ENCODE data around the gene GALNTL6. TPM values are rescaled to one million over a fixed set of nuclear protein-coding genes. Genes with fewer than 3 reads are reported as not detected.

The GALNTL6 gene
- polyA plus RNA-seq, 1 donor (not counting 4 experiments of a cell fraction or from before 2014, with no cell fraction given) = not detected

GRCh38 chr4:172809319-172809718 lies 996.1 kb downstream of the GALNTL6 start:
- Histone ChIP-seq H4K20me1 (ENCODE audit: control insufficient read depth, extremely low read depth, insufficient read depth, low read length) (no peaks in the 10 kb centered on the region), H3K79me2 (ENCODE audit: control insufficient read depth, insufficient read depth, low read length) (no peaks in the 10 kb centered on the region), H3K9me3 (ENCODE audit: control insufficient read depth, low read depth, low read length) (no peaks in the 10 kb centered on the region), H3K9me1 (ENCODE audit: control insufficient read depth, extremely low read depth, insufficient read depth, low read length) (no peaks in the 10 kb centered on the region), H2AFZ (ENCODE audit: control insufficient read depth, low read length) (no peak overlapping the region), H3K4me1 (ENCODE audit: control insufficient read depth, extremely low read depth, insufficient read depth, low read length) (no peaks in the 10 kb centered on the region), H3K27ac (ENCODE audit: control insufficient read depth, insufficient read depth, low read length) (no peak overlapping the region), H3K27me3 (ENCODE audit: control insufficient read depth, extremely low read depth, insufficient read depth, low read length) (no peaks in the 10 kb centered on the region), H3K4me2 (ENCODE audit: control insufficient read depth, extremely low read depth, insufficient read depth, low read depth, low read length) (no peak overlapping the region), H3K4me3 (ENCODE audit: control insufficient read depth in 2 of 3, extremely low read depth in 1 of 3, insufficient read depth in 2 of 3, low read depth in 1 of 3, low read length in 3 of 3) (no peak overlapping the region), H3K36me3 (ENCODE audit: control insufficient read depth in 2 of 2, extremely low read depth in 1 of 2, insufficient read depth in 2 of 2, low read length in 2 of 2) (no peaks in the 10 kb centered on the region), H3K9ac (ENCODE audit: control insufficient read depth, extremely low read depth, insufficient read depth, low read length) (no peak overlapping the region)
- DNase-seq (ENCODE audit: low read depth, low spot score) (no peak), FAIRE-seq (no peak)
- TF ChIP-seq CTCF (optimal IDR thresholded peaks at IDR 0.05 in 1 of 3, IDR thresholded peaks at IDR 0.05 in 1 of 3, conservative IDR thresholded peaks at IDR 0.05 in 1 of 3; ENCODE audit: extremely low read depth in 1 of 3, insufficient read depth in 2 of 3, low read length in 3 of 3) = no peak
- no peak for TF ChIP-seq EZH2 (IDR thresholded peaks at IDR 0.05; ENCODE audit: low read length)
- dilution Hi-C loops (cut with MboI; ENCODE audit: extremely low pct_ligation_motif_present, low sequenced_read_pairs) = no loop called here

- DNase-seq (ENCODE audit: low read depth, low spot score) (no peak), FAIRE-seq (no peak)
- TF ChIP-seq EZH2 (IDR thresholded peaks at IDR 0.05; ENCODE audit: low read length) = no peak
- TF ChIP-seq CTCF (optimal IDR thresholded peaks at IDR 0.05 in 1 of 3, IDR thresholded peaks at IDR 0.05 in 1 of 3, conservative IDR thresholded peaks at IDR 0.05 in 1 of 3; ENCODE audit: extremely low read depth in 1 of 3, insufficient read depth in 2 of 3, low read length in 3 of 3) = no peak
- Histone ChIP-seq H3K9ac (ENCODE audit: control insufficient read depth, extremely low read depth, insufficient read depth, low read length) (no peak overlapping the region), H3K4me3 (ENCODE audit: control insufficient read depth in 2 of 3, extremely low read depth in 1 of 3, insufficient read depth in 2 of 3, low read depth in 1 of 3, low read length in 3 of 3) (no peak overlapping the region), H3K4me1 (ENCODE audit: control insufficient read depth, extremely low read depth, insufficient read depth, low read length) (no peaks in the 10 kb centered on the region), H3K27ac (ENCODE audit: control insufficient read depth, insufficient read depth, low read length) (no peak overlapping the region), H2AFZ (ENCODE audit: control insufficient read depth, low read length) (no peak overlapping the region), H4K20me1 (ENCODE audit: control insufficient read depth, extremely low read depth, insufficient read depth, low read length) (no peaks in the 10 kb centered on the region), H3K27me3 (ENCODE audit: control insufficient read depth, extremely low read depth, insufficient read depth, low read length) (no peaks in the 10 kb centered on the region), H3K36me3 (ENCODE audit: control insufficient read depth in 2 of 2, extremely low read depth in 1 of 2, insufficient read depth in 2 of 2, low read length in 2 of 2) (no peaks in the 10 kb centered on the region), H3K9me1 (ENCODE audit: control insufficient read depth, extremely low read depth, insufficient read depth, low read length) (no peaks in the 10 kb centered on the region), H3K79me2 (ENCODE audit: control insufficient read depth, insufficient read depth, low read length) (no peaks in the 10 kb centered on the region), H3K4me2 (ENCODE audit: control insufficient read depth, extremely low read depth, insufficient read depth, low read depth, low read length) (no peak overlapping the region), H3K9me3 (ENCODE audit: control insufficient read depth, low read depth, low read length) (no peaks in the 10 kb centered on the region)
- dilution Hi-C loops (cut with MboI; ENCODE audit: extremely low pct_ligation_motif_present, low sequenced_read_pairs) = no loop called here
Observed at GRCh38 chr4:172813359-172813923, 1000.2 kb downstream of the GALNTL6 start.

All from keratinocyte (primary cell).